IMR-90 (cell line): ENCODE results near the gene CLEC4M. TPM values are rescaled to one million over a fixed set of nuclear protein-coding genes. Genes with fewer than 3 reads are reported as not detected.

Source experiments
- ATAC-seq: fragments of 200-7000 bp; cut with Tn5 transposase; 2 replicates; pipeline ENCODE4 v1.9.1; 2020; ENCODE audit warnings: low read depth, mild to moderate bottlenecking, moderate library complexity
- BruUV-seq: library from RNA; stranded (reverse); fragments of 400-500 nt; replicated peaks from 2 replicates; lab custom pipeline; 2021; lab: Mats Ljungman, UMichigan
- CTCF ChIA-PET: fragments of 300-600 bp; formaldehyde crosslinking; extraction: SDS; loops from one replicate; lab custom pipeline; 2021; ENCODE audit warnings: antibody characterized with exemption; lab: Yijun Ruan, JAX
- POLR2A ChIA-PET: fragments of 300-600 bp; sonication (Branson Sonifier 250); formaldehyde crosslinking; loops from one replicate; lab custom pipeline; 2022; ENCODE audit warnings: antibody characterized with exemption; ENCODE audit not compliant: unreplicated experiment; lab: Charles Lee
- DNase-seq: peaks from one replicate; pipeline ENCODE4 v3.0.0; 2013
- H2AFZ ChIP-seq: replicated peaks from 2 replicates; pipeline ENCODE3; 2013; ENCODE audit warnings: low read length, mild to moderate bottlenecking; ENCODE audit not compliant: poor library complexity
- H2AK5ac ChIP-seq: 2 replicates; pipeline ENCODE4 v1.6.1; 2013; ENCODE audit warnings: low read depth, low read length, inconsistent platforms
- H2AK9ac ChIP-seq: replicated peaks from 2 replicates; pipeline ENCODE3; 2013; ENCODE audit warnings: mild to moderate bottlenecking, low read depth, low read length, moderate library complexity; ENCODE audit not compliant: poor library complexity
- H2BK120ac ChIP-seq: 2 replicates; pipeline ENCODE4 v1.6.1; 2013; ENCODE audit warnings: low read depth, low read length, inconsistent platforms
- H2BK15ac ChIP-seq: 3 replicates; pipeline ENCODE4 v1.6.1; 2013; ENCODE audit warnings: low read depth, low read length, inconsistent platforms
- H2BK20ac ChIP-seq: 2 replicates; pipeline ENCODE4 v1.6.1; 2013; ENCODE audit warnings: low read depth, mild to moderate bottlenecking, inconsistent platforms, low read length, moderate library complexity
- H2BK5ac ChIP-seq: 2 replicates; pipeline ENCODE4 v1.6.1; 2013; ENCODE audit warnings: mild to moderate bottlenecking, low read depth, low read length, inconsistent platforms; ENCODE audit not compliant: poor library complexity, severe bottlenecking
- H3K14ac ChIP-seq: replicated peaks from 2 replicates; pipeline ENCODE4 v1.6.1; 2013; ENCODE audit warnings: low read depth, low read length, inconsistent platforms
- H3K18ac ChIP-seq: 2 replicates; pipeline ENCODE4 v1.6.1; 2013; ENCODE audit warnings: low read depth, low read length, control low read depth
- H3K23ac ChIP-seq: 2 replicates; pipeline ENCODE4 v1.6.1; 2013; ENCODE audit warnings: low read depth, low read length, inconsistent platforms
- H3K27ac ChIP-seq: 2 replicates; pipeline ENCODE4 v1.5.1; 2013; ENCODE audit warnings: mild to moderate bottlenecking, control low read depth, low read length; ENCODE audit not compliant: insufficient read depth
- H3K27me3 ChIP-seq: 2 replicates; pipeline ENCODE4 v1.6.1; 2013; ENCODE audit warnings: low read length; ENCODE audit not compliant: control insufficient read depth, insufficient read depth
- H3K36me3 ChIP-seq: 2 replicates; pipeline ENCODE4 v1.6.1; 2013; ENCODE audit warnings: low read length, mixed read lengths; ENCODE audit not compliant: control insufficient read depth, insufficient read depth
- H3K4ac ChIP-seq: 2 replicates; pipeline ENCODE4 v1.6.1; 2013; ENCODE audit warnings: low read depth, low read length, inconsistent platforms
- H3K4me1 ChIP-seq: 2 replicates; pipeline ENCODE4 v1.6.1; 2013; ENCODE audit warnings: low read length, mixed read lengths; ENCODE audit not compliant: control insufficient read depth, insufficient read depth
- H3K4me2 ChIP-seq: 2 replicates; pipeline ENCODE4 v1.6.1; 2013; ENCODE audit warnings: low read depth, mild to moderate bottlenecking, control low read depth, low read length, moderate library complexity
- H3K4me3 ChIP-seq: 2 replicates; pipeline ENCODE4 v1.5.1; 2013; ENCODE audit warnings: low read depth, mild to moderate bottlenecking, control low read depth, low read length, moderate library complexity; ENCODE audit not compliant: insufficient read depth
- H3K56ac ChIP-seq: 2 replicates; pipeline ENCODE4 v1.6.1; 2013; ENCODE audit warnings: low read length, inconsistent platforms; ENCODE audit not compliant: insufficient read depth; ENCODE audit errors: extremely low read depth
- H3K79me1 ChIP-seq, 2 experiments: 2 replicates each; pipeline ENCODE4 v1.6.1; 2013; ENCODE audit warnings: low read length in 2 of 2, inconsistent platforms in 1 of 2, low read depth in 1 of 2
- H3K9ac ChIP-seq: 2 replicates; pipeline ENCODE4 v1.6.1; 2013; ENCODE audit warnings: low read depth, low read length, control low read depth
- H3K9me1 ChIP-seq: 2 replicates; pipeline ENCODE4 v1.6.1; 2013; ENCODE audit warnings: low read length, inconsistent platforms; ENCODE audit not compliant: insufficient read depth
- H3K9me3 ChIP-seq: 2 replicates; pipeline ENCODE4 v1.6.1; 2013; ENCODE audit warnings: low read length; ENCODE audit not compliant: control insufficient read depth, insufficient read depth
- H4K20me1 ChIP-seq: 2 replicates; pipeline ENCODE4 v1.6.1; 2013; ENCODE audit warnings: low read length, inconsistent platforms; ENCODE audit not compliant: insufficient read depth
- H4K5ac ChIP-seq: 2 replicates; pipeline ENCODE4 v1.6.1; 2013; ENCODE audit warnings: mild to moderate bottlenecking, low read depth, low read length, control low read depth
- H4K8ac ChIP-seq, 2 experiments: 2 replicates each; pipeline ENCODE4 v1.6.1; 2013; ENCODE audit warnings: low read depth in 2 of 2, low read length in 2 of 2, control low read depth in 1 of 2, inconsistent platforms in 1 of 2
- H4K91ac ChIP-seq: 2 replicates; pipeline ENCODE4 v1.6.1; 2013; ENCODE audit warnings: low read depth, low read length, inconsistent platforms; ENCODE audit not compliant: insufficient read depth
- MAFK ChIP-seq: IDR thresholded peaks from 2 replicates; pipeline ENCODE4 v1.6.1; 2012; ENCODE audit warnings: low read depth, low read length, improper control_type of control experiment
- MAZ ChIP-seq: IDR thresholded peaks from 2 replicates; pipeline ENCODE4 v1.6.1; 2012; ENCODE audit warnings: low read depth, mild to moderate bottlenecking, low read length, improper control_type of control experiment, moderate library complexity, borderline replicate concordance
- SMC3 ChIP-seq: fragments of 150-350 bp; IDR thresholded peaks from 2 replicates; pipeline ENCODE4 v1.6.1; 2016; ENCODE audit warnings: low read depth, mild to moderate bottlenecking, antibody characterized with exemption, low read length, moderate library complexity
- WGBS, 2 experiments: methylation state at CpG; one replicate each; pipeline versions ENCODE4 v1.1.5 to v1.1.7; 2013; ENCODE audit warnings: missing lambda C conversion rate in 2 of 2; ENCODE audit not compliant: insufficient read length in 1 of 2; ENCODE audit errors: extremely low coverage in 2 of 2; 5-methylcytosine and 5-hydroxymethylcytosine counted together
- dilution Hi-C: fragments of 300-500 bp; cut with HindIII; formaldehyde crosslinking; loops from one replicate; pipeline ENCODE4 v1.14.3; 2018; ENCODE audit warnings: low sequenced_read_pairs; ENCODE audit not compliant: unreplicated experiment
- in situ Hi-C: fragments of 300-500 bp; cut with MboI; formaldehyde crosslinking; loops from 3 replicates; pipeline ENCODE4 v1.14.3; 2019; ENCODE audit warnings: low sequenced_read_pairs, inconsistent platforms, mixed read lengths
- intact Hi-C: fragments of 100-400 bp; cut with micrococcal nuclease; formaldehyde crosslinking; loops from 2 replicates; pipeline ENCODE4 v1.10.0; 2022
- polyA plus RNA-seq, 3 experiments: library from polyadenylated mRNA; depleted of rRNA; stranded (reverse); fragments of >200 nt; gene quantifications; 2 replicates each; pipeline ENCODE4 v1.2.3, GENCODE V29; 2012; ENCODE audit warnings: low replicate concordance in 1 of 3
- total RNA-seq: library from RNA; depleted of rRNA; stranded (reverse); fragments of >200 nt; gene quantifications from 2 replicates; pipeline ENCODE4 v1.2.3, GENCODE V29; 2012

CLEC4M gene
- total and polyA plus RNA-seq, 2 of the 4 experiments (the other 2 are of a cell fraction) = not detected

- Histone ChIP-seq H2AK9ac (no peak overlapping the region), H2BK20ac (no peak overlapping the region), H3K27me3 (peaks cover 46% of the 10 kb centered on the region), H3K23ac (no peak overlapping the region), H3K56ac (no peak overlapping the region), H3K4ac (no peak overlapping the region), H3K79me1 (no peaks in the 10 kb centered on the region), H2BK5ac (no peak overlapping the region), H4K8ac (no peak overlapping the region), H3K36me3 (no peaks in the 10 kb centered on the region), H3K14ac (no peak overlapping the region), H4K5ac (no peak overlapping the region), H3K9ac (no peak overlapping the region), H4K20me1 (no peaks in the 10 kb centered on the region), H2BK120ac (no peak overlapping the region), H2BK15ac (no peak overlapping the region), H3K4me1 (no peaks in the 10 kb centered on the region), H3K9me3 (no peaks in the 10 kb centered on the region), H3K27ac (no peak overlapping the region), H2AFZ (no peak overlapping the region), H4K91ac (no peak overlapping the region), H3K4me2 (no peak overlapping the region), H3K9me1 (no peaks in the 10 kb centered on the region), H2AK5ac (no peak overlapping the region), H3K4me3 (no peak overlapping the region), H3K18ac (no peak overlapping the region)
- DNase-seq (no peak), ATAC-seq (no peak)
- no TSS peak for BruUV-seq
- 0% methylated on average over 4 of the region's 16 CpGs; no CpG with 5 or more reads in 1 of the 2 experiments for WGBS, 2 experiments
- in situ Hi-C loops = no loop called here
- dilution Hi-C loops = no loop called here
- ChIA-PET POLR2A (no interaction called here), CTCF (no interaction called here)
- intact Hi-C loops = no loop called here
- TF ChIP-seq MAFK (no peak), SMC3 (no peak), MAZ (no peak)
Observed at GRCh38 chr19:7729211-7729610, 33.8 kb upstream of the CLEC4M start.
